Measurements from ENCODE around the gene RUNX2. TPM values are rescaled to one million over a fixed set of nuclear protein-coding genes. Genes with fewer than 3 reads are reported as not detected.

RUNX2 gene
- polyA plus RNA-seq, 1 donor (not counting 4 experiments of a cell fraction or from before 2014, with no cell fraction given): 1.4 TPM

DNA sequence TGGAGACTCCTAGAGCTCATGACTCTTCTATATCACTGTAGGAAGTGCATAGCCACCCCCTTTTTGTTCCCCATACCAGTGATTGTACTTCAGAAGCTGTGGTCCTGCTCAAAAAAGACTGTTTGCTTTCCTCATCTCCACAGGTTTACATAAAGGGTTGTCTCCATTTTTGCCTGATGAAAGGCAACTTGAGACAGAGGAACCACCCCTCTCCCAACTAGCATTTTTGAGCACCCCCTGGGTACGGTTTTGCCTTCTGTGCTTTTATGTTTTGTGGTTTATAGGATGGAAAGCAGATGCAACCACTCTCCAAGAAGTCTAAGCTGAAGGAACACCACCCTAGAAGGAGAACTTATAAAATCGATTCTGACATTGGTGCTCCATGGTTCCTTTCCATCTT lies 177.3 kb downstream of the RUNX2 start:
- Histone ChIP-seq H3K27me3 (ENCODE audit: control insufficient read depth, extremely low read depth, insufficient read depth, low read length) (no peaks in the 10 kb centered on the region), H3K4me2 (ENCODE audit: control insufficient read depth, extremely low read depth, insufficient read depth, low read depth, low read length) (no peak overlapping the region), H2AFZ (ENCODE audit: control insufficient read depth, low read length) (no peak overlapping the region), H3K9me1 (ENCODE audit: control insufficient read depth, extremely low read depth, insufficient read depth, low read length) (no peaks in the 10 kb centered on the region), H3K4me3 (ENCODE audit: control insufficient read depth in 2 of 3, extremely low read depth in 1 of 3, insufficient read depth in 2 of 3, low read depth in 1 of 3, low read length in 3 of 3) (no peak overlapping the region), H3K79me2 (ENCODE audit: control insufficient read depth, insufficient read depth, low read length) (no peaks in the 10 kb centered on the region), H3K9ac (ENCODE audit: control insufficient read depth, extremely low read depth, insufficient read depth, low read length) (no peak overlapping the region), H4K20me1 (ENCODE audit: control insufficient read depth, extremely low read depth, insufficient read depth, low read length) (no peaks in the 10 kb centered on the region), H3K4me1 (ENCODE audit: control insufficient read depth, extremely low read depth, insufficient read depth, low read length) (peaks cover 5% of the 10 kb centered on the region), H3K9me3 (ENCODE audit: control insufficient read depth, low read depth, low read length) (no peaks in the 10 kb centered on the region), H3K36me3 (ENCODE audit: control insufficient read depth in 2 of 2, extremely low read depth in 1 of 2, insufficient read depth in 2 of 2, low read length in 2 of 2) (no peaks in the 10 kb centered on the region), H3K27ac (ENCODE audit: control insufficient read depth, insufficient read depth, low read length) (no peak overlapping the region)
- no peak for TF ChIP-seq EZH2 (IDR thresholded peaks at IDR 0.05; ENCODE audit: low read length)
- TF ChIP-seq, protein P1, sequence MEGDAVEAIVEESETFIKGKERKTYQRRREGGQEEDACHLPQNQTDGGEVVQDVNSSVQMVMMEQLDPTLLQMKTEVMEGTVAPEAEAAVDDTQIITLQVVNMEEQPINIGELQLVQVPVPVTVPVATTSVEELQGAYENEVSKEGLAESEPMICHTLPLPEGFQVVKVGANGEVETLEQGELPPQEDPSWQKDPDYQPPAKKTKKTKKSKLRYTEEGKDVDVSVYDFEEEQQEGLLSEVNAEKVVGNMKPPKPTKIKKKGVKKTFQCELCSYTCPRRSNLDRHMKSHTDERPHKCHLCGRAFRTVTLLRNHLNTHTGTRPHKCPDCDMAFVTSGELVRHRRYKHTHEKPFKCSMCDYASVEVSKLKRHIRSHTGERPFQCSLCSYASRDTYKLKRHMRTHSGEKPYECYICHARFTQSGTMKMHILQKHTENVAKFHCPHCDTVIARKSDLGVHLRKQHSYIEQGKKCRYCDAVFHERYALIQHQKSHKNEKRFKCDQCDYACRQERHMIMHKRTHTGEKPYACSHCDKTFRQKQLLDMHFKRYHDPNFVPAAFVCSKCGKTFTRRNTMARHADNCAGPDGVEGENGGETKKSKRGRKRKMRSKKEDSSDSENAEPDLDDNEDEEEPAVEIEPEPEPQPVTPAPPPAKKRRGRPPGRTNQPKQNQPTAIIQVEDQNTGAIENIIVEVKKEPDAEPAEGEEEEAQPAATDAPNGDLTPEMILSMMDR (optimal IDR thresholded peaks at IDR 0.05 in 1 of 3, IDR thresholded peaks at IDR 0.05 in 1 of 3, conservative IDR thresholded peaks at IDR 0.05 in 1 of 3; ENCODE audit: extremely low read depth in 1 of 3, insufficient read depth in 2 of 3, low read length in 3 of 3): no peak
- FAIRE-seq (no peak), DNase-seq (ENCODE audit: low read depth, low spot score) (no peak)
- dilution Hi-C loops (cut with MboI; ENCODE audit: extremely low pct_ligation_motif_present, low sequenced_read_pairs): no loop called here

DNA sequence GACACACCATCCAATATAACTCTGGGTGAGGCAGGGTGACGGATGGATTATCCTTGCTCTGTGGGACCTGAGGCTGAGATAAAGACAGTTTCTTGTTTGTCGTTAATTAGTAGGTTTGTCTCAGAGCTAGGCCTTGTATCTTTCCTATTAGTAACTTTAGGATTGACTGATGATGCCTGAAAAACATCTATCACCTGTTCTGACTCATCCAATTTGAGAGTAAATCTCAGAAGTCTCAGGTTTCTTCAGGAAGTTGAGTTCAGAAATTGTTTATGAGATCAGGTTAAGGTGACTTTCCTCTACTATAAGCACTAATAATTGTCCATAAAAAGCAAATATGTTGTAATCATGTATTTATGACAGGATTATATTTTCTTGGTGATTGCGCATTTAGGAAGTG lies 179.1 kb downstream of the RUNX2 start:
- Histone ChIP-seq H3K79me2 (ENCODE audit: control insufficient read depth, insufficient read depth, low read length) (no peaks in the 10 kb centered on the region), H3K4me2 (ENCODE audit: control insufficient read depth, extremely low read depth, insufficient read depth, low read depth, low read length) (no peak overlapping the region), H3K4me1 (ENCODE audit: control insufficient read depth, extremely low read depth, insufficient read depth, low read length) (peaks cover 5% of the 10 kb centered on the region), H3K9me3 (ENCODE audit: control insufficient read depth, low read depth, low read length) (no peaks in the 10 kb centered on the region), H3K4me3 (ENCODE audit: control insufficient read depth in 2 of 3, extremely low read depth in 1 of 3, insufficient read depth in 2 of 3, low read depth in 1 of 3, low read length in 3 of 3) (no peak overlapping the region), H2AFZ (ENCODE audit: control insufficient read depth, low read length) (no peak overlapping the region), H3K36me3 (ENCODE audit: control insufficient read depth in 2 of 2, extremely low read depth in 1 of 2, insufficient read depth in 2 of 2, low read length in 2 of 2) (no peaks in the 10 kb centered on the region), H3K27me3 (ENCODE audit: control insufficient read depth, extremely low read depth, insufficient read depth, low read length) (no peaks in the 10 kb centered on the region), H3K9ac (ENCODE audit: control insufficient read depth, extremely low read depth, insufficient read depth, low read length) (no peak overlapping the region), H3K27ac (ENCODE audit: control insufficient read depth, insufficient read depth, low read length) (no peak overlapping the region), H3K9me1 (ENCODE audit: control insufficient read depth, extremely low read depth, insufficient read depth, low read length) (no peaks in the 10 kb centered on the region), H4K20me1 (ENCODE audit: control insufficient read depth, extremely low read depth, insufficient read depth, low read length) (no peaks in the 10 kb centered on the region)
- DNase-seq (ENCODE audit: low read depth, low spot score): no peak
- dilution Hi-C loops (cut with MboI; ENCODE audit: extremely low pct_ligation_motif_present, low sequenced_read_pairs): no loop called here
- no peak for TF ChIP-seq EZH2 (IDR thresholded peaks at IDR 0.05; ENCODE audit: low read length)
- TF ChIP-seq, protein P1 (optimal IDR thresholded peaks at IDR 0.05 in 1 of 3, IDR thresholded peaks at IDR 0.05 in 1 of 3, conservative IDR thresholded peaks at IDR 0.05 in 1 of 3; ENCODE audit: extremely low read depth in 1 of 3, insufficient read depth in 2 of 3, low read length in 3 of 3): no peak
- FAIRE-seq: peak; percentile 46
